ENCODE results near the gene KCNN3.
A peak's percentile ranks its signal among the peaks of the same experiment; 100 is the strongest.
"Not testable (repeated sequence)": the region's sequence is repeated elsewhere in the genome, so short reads cannot be mapped to it uniquely, and the experiment has no call there.

KCNN3 gene

DNA sequence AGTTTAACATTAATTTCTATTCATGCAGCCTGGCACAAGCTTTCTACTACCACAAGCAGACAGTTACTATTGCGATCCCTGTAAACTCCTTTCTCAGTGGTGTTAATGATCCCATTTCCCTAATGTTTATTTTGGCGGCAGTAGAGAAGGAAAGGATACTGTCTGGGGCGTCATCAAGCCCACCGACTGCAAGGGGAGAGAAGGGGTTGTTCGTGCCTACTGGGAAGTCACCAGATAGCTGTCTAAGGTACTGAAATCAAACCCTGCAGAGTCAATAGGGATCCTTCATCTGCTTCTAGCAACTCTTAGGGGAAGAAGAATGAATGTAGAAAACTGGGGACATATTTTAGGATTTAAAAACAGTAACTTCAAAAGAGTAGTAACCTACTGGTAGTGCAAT lies 166.9 kb downstream of the KCNN3 start:
- no peak for DNase-seq (ENCODE audit: low read depth in 3 of 3)

DNA sequence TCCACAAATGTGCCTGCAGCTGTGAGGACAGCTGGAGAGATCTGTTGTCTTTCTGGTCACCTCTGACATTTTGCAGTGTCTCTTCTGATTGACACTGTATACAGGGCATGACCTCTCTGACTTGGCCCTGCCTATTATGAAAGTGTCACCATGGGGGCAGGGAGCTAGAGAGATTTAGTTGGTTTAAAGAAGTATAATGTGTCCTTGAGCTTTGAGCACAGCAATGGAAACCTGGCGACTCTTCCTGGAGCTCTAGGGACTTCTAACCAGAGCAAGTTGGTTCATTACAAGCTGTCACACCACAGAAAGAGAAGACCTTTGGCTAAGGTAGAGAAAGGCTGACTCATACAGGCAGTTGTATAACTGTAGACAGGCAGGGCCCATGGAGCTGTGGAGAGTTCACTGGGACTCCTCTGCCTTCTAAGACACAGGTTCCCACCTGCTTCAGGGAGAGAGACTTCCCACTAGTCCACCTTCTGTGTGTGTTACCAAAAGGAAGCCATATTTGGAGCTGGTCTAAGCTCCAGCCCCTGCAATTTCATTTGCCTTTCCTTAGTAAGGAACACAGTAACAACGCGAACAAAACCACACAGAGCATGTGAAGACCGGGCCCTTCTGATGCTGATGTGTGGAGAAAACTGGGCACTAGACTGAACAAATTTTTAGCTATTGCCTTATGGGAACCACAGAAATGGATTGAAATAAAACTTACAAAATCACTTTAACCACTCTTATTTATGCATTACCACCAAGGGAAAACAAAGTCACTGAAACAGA lies 171.6 kb downstream of the KCNN3 start:
- no peak for DNase-seq (ENCODE audit: low read depth in 3 of 3)

DNA sequence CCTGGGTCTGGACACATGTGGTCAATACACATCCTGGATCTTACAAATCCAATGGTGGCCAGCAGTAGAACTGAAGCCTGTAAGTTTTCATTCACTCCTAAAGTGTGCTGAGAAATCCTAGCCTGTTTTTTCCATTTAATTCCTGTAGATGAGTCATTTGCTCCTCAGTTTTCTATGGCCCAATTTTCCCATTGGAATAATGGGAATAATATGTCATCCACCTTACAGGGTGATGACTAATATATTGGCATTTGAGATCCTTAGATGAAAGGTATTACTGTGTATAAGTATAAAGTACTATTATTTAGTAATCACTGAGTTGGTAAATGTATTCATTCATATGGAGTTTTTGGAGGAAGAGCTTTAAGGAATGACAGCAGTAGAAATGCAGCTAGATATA lies 172.4 kb downstream of the KCNN3 start:
- no peak for DNase-seq (ENCODE audit: low read depth in 3 of 3)

- DNase-seq (ENCODE audit: low read depth in 3 of 3) = no peak
Observed at GRCh38 chr1:154696456-154696855, 173.6 kb downstream of the KCNN3 start.

- DNase-seq (ENCODE audit: low read depth in 3 of 3) = no peak
Observed at GRCh38 chr1:154695985-154696384, 174.1 kb downstream of the KCNN3 start.

DNA sequence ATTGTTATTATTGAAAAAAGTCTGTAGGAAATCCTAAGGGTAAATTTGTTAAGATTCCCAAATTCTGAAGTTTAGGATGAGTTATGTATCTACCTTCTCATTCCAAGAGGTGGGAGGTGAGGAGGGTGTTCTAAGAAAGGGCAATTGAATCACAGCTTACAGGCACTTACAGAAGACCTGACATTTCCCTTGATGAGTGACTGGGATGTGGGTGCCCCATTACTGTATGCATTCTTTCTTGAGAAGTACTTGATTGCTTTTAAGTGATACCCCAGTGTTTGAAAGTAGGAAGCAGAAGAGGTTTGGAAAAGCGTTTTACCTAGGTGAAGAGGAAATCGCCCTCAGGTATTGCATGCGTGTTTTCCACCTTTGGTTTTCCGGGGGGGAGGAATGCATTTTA lies 175.1 kb downstream of the KCNN3 start:
- DNase-seq (ENCODE audit: low read depth in 3 of 3) = no peak

- no peak for DNase-seq (ENCODE audit: low read depth in 3 of 3)
Observed at GRCh38 chr1:154689083-154689482, 181.0 kb downstream of the KCNN3 start.

DNA sequence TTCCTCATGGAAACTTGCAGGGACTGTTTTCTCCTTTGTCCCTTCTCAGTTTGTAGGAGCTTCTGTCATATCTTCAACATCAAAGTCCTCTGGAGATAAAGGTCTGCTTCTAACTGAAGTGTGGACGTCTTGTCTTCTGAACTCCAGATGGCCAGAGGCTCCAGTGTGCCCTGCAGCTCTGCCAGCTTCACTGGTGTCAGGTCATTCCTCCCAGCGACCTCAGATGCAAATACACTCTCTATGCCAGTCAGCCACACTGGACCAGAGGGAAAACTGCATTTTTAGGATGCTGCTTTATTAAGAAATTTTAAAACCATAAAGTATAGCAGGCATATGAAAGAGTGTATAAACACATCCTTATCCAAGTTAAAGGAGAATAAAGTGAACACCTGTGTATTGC lies 183.6 kb downstream of the KCNN3 start:
- DNase-seq (ENCODE audit: low read depth in 3 of 3) = no peak

GRCh38 chr1:154683820-154684219 lies 186.3 kb downstream of the KCNN3 start:
- no peak for DNase-seq (ENCODE audit: low read depth in 3 of 3)

DNA sequence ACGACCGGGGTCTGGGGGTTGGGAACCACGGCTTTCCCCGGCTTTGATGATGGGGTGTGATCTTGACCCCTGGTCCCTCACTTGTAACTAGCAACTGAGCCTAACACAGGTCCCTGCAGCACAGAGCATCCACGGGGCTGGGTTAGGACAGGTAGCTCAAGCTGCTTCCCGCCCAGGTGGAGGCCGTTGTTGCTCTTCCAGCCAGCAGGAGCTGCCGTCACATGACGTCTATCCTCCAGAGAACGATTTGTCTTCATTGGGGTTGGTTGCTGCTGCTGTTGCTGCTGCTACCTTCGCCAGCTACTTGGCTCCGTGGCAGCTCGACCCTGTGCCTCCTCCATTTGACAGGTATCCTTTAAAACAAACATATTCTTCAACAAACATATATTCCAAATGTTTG lies 187.8 kb downstream of the KCNN3 start:
- no peak for DNase-seq (ENCODE audit: low read depth in 3 of 3)

DNA sequence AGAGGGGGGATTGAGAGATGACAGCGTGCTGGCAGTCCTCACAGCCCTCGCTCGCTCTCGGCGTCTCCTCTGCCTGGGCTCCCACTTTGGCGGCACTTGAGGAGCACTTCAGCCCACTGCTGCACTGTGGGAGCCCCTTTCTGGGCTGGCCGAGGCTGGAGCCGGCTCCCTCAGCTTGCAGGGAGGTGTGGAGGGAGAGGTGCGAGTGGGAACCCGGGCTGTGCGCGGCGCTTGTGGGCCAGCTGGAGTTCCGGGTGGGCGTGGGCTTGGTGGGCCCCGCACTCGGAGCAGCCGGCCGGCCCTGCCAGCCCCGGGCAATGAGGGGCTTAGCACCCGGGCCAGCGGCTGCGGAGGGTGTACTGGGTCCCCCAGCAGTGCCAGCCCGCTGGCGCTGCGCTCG lies 192.2 kb downstream of the KCNN3 start:
- not testable (repeated sequence) for DNase-seq (ENCODE audit: low read depth in 3 of 3)

- not testable (repeated sequence) for DNase-seq (ENCODE audit: low read depth in 3 of 3)
Observed at GRCh38 chr1:154676847-154677246, 193.2 kb downstream of the KCNN3 start.

DNA sequence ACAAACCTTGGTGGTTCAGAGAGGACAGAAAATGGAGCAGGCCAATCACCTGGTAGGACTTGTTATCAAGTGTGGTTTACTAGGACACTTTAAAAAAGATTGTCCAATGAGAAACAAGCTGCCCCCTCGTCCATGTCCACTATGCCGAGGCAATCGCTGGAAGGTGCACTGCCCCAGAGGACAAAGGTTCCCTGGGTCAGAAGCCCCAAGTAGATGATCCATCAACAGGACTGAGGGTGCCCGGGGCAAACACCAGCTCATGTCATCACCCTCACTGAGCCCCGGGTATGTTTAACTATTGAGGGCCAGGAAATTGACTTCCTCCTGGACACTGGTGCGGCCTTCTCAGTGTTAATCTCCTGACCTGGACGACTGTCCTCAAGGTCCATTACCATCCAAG lies 195.6 kb downstream of the KCNN3 start:
- DNase-seq (ENCODE audit: low read depth in 3 of 3) = not testable (repeated sequence)

- not testable (repeated sequence) for DNase-seq (ENCODE audit: low read depth in 3 of 3)
Observed at GRCh38 chr1:154672245-154672644, 197.8 kb downstream of the KCNN3 start.

DNA sequence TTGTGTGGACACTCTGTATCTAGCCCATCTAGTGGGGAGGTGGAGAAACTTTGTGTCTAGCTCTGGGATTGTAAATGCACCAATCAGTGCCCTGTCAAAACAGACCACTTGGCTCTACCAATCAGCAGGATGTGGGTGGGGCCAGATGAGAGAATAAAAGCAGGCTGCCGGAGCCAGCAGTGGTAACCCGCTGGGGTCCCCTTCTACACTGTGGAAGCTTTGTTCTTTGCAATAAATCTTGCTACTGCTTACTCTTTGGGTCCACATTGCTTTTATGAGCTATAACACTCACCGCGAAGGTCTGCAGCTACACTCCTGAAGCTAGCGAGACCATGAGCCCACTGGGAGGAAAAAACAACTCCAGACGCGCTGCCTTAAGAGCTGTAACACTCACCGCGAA lies 198.7 kb downstream of the KCNN3 start:
- not testable (repeated sequence) for DNase-seq (ENCODE audit: low read depth in 3 of 3)

DNA sequence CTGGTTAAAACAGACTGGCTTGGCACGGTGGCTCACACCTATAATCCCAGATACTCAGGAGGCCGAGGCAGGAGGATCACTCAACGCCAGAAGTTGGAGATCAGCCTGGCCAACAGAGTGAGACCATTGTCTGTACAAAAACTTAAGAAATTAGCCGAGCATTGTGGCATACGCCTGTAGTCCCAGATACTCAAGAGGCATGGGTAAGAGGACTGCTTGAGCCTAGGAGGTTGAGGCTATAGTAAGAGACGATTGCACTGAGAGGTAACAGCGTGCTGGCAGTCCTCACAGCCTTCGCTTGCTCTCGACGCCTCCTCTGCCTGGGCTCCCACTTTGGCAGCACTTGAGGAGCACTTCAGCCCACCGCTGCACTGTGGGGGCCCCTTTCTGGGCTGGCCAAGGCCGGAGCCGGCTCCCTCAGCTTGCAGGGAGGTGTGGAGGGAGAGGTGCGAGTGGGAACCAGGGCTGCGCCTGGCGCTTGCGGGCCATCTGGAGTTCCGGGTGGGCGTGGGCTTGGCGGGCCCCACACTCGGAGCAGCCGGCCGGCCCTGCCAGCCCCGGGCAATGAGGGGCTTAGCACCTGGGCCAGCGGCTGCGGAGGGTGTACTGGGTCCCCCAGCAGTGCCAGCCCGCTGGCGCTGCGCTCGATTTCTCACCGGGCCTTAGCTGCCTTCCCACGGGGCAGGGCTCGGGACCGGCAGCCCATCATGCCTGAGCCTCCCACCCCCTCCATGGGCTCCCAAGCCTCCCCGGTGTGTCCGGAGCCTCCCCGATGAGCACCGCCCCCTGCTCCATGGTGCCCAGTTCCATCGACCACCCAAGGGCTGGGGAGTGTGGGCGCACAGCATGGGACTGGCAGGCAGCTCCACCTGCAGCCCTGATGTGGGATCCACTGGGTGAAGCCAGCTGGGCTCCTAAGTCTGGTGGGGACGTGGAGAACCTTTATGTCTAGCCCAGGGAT lies 199.5 kb downstream of the KCNN3 start:
- not testable (repeated sequence) for DNase-seq (ENCODE audit: low read depth in 3 of 3)

GRCh38 chr1:154669464-154670282 lies 200.4 kb downstream of the KCNN3 start:
- DNase-seq (ENCODE audit: low read depth in 3 of 3) = peak; percentile 54 to 72 (median 57)

DNA sequence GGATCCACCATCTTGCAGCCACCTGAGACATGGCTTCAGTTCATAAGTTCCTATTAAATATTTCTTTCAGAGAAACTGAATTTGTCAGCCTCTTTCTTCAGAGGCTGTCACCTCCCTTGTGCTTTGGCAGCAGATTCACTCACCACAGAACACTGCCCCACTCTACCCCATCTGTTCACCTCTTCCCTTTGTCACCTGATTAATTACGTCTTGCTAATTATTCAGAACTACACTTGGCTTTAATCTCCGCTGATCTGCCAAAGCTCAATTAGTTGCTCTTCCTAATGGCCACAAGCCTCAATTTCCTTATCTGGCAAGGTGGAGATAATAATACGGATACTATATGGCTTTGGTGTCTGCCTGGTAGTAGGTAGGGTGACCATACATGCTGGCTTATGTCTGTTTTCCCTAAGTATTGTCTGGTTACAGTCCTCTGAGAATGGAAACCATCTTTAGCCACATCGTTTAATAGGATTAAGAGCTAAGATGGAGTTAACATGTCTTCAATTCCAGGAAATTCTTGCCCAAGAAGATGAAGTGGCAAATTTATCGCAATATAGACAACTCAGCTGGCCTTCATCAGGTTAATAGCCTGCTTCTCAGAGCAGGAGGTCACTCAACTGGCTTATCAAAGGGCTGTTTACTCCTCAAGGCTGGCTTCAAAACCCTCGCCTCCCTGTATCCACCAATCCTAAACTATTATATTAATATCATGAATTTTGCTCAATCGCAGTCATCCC lies 203.9 kb downstream of the KCNN3 start:
- no peak for DNase-seq (ENCODE audit: low read depth in 3 of 3)

GRCh38 chr1:154664331-154665002 lies 205.6 kb downstream of the KCNN3 start:
- no peak for DNase-seq (ENCODE audit: low read depth in 3 of 3)

DNA sequence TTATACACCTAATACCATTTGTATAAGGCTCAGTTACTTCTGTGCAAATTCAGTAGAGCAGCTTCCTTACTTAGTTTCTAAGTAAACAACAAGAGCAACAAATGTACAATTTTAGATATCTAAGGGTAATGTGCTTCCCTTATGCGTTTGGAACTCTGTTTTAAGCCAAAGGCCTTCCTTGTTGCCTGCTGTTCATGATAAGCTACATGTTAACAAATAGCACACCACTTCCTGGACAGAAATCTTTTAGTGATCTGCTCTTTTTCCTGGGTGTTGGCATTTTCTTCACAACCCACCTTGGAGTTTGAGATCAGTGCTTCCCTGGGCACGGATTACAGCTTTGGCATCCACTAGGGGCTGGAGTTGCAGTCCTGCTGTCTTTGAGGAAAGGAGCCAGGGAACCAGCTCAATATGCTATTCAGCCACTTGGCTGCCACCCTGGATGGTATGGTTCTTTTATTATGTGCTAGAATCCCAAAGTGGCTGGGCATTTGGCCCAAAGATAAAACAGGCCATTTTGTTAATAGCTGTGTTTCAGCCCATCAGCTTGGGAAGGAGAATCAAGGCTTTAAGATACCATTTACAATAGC lies 206.5 kb downstream of the KCNN3 start:
- DNase-seq (ENCODE audit: low read depth in 3 of 3) = no peak
